Measurements from ENCODE around the gene SLC51B.
"Not testable (repeated sequence)": the region's sequence is repeated elsewhere in the genome, so short reads cannot be mapped to it uniquely, and the experiment has no call there.

Gene SLC51B

DNA sequence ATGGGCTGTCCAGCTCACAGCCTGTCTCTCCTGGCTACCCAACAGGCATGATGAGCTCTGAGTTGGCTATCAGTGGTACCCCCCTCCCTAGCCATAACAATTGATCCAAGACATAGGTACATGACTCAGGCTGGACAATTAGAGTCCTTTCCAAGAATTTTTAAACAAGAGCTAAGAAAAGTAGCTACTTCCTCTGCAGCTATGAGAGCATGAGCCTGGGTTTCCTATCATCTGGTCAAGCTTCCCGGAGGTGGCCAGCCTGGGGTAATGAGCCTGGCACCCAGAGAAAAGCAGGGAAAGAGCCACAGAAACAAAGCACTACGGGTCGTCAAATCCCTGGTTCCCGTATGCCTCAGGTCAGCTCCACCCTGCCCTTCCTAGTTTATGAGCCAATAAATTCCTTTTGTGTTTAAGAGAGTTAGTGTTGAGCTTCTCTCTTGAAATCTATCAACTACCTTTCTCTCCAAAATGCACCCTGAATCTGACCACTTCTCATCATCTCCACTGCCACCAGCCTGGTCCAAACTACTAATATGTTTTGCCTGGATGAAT lies 2.3 kb upstream of the SLC51B start:
- DNase-seq = no peak

DNA sequence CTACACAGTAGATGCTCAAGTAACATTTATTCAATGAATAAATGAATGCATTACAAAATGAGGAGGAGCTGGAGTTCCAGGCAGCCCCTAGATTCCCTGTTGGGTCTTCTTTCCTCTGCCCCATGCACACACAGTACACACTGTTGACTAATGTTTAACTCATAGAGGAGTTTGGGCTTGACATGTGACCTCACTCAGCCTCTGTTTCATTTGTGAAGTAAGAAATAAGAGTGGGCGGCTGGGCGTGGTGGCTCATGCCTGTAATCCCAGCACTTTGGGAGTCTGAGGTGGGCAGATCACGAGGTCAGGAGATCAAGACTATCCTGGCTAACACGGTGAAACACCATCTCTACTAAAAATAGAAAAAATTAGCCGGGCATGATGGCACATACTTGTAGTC lies 969 bp upstream of the SLC51B start:
- not testable (repeated sequence) for DNase-seq

DNA sequence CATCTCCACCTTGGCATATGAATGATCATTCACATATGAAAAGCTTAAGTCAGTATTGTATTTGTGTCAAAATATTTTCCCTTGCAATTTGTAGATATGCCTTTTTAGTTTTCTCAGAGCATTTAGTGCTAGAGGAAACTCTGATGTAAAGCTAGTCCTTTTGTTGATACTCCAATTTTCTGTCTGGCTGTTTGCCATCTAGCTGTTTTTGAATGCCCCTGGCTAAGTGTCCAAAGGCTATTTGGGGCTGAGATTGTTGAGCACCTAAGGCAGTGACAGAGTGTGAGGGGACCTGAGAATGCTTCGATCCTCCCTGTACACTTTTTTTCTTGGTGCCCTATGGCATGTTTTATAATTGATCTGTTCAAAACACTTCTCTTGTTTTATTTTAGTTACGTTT lies 3.1 kb downstream of the SLC51B start:
- DNase-seq = no peak

DNA sequence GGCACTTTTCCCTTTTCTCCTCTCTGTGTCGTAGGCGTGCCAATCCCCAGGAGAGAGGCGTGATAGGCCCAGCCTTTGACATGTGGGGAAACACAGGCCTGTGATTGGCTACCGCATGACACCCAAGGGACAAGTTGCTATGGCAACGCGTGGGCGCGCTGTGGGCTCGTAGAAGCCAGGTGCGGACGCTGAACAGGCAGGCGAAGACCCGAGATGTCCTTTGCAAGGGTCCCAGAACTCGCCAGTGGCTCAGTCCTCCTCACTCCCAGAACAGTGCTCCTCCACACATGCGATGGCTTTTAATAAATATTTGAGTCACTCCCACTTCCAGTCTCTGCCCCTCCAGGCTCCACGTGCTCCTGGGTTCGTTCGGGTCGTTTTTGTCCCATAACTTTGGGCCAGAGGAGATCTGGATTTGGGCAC lies 4.2 kb downstream of the SLC51B start:
- peak; percentile 95 for DNase-seq

DNA sequence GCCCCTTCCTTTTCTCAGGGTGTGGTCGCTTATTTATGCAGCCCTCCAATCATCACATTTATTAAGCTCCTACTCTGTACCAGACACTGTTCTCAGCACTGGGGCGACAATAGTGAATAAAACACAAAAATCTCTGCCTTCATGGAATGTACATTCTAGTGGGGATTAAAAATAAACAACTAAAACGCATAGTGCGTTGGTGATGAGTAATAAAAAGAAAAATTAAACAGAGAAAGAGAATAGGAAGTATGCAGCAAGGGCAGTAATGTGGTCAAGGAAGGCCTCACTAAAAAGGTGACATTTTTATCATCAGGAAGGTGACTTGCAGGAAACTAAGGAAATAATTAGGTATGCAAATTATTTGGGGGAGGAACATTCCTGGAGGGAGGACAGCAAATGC lies 5.1 kb downstream of the SLC51B start:
- no peak for DNase-seq

DNA sequence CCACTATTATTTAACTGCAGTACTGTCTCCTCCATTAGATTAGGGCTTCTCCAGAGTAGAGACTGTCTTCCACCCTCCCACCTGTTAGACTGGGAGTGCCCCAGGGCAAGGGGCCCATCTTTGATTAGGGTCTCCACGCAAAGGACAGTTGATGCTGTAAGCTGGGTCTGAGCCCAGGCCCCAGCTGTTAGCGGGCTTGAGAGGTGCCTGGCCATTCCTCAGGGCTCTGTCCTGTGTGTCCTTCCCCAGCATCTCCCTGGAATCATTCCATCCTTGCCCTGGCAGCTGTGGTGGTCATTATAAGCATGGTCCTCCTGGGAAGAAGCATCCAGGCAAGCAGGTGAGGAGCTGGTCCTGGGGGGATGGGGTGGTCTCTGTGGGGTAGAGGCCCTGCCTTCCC lies 6.1 kb downstream of the SLC51B start:
- no peak for DNase-seq

DNA sequence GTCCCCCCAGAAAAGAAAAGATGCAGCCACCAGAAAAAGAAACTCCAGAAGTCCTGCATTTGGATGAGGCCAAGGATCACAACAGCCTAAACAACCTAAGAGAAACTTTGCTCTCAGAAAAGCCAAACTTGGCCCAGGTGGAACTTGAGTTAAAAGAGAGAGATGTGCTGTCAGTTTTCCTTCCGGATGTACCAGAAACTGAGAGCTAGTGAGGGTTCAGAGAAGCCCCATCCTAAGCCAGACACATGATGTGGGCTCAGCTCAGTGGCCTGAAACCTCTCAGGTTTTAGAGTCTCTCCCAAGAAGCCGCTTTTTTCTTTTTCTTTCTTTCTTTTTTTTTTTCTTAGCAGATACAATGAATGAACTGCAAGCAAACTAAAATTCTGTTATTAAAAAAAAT lies 7.8 kb downstream of the SLC51B start:
- no peak for DNase-seq

DNA sequence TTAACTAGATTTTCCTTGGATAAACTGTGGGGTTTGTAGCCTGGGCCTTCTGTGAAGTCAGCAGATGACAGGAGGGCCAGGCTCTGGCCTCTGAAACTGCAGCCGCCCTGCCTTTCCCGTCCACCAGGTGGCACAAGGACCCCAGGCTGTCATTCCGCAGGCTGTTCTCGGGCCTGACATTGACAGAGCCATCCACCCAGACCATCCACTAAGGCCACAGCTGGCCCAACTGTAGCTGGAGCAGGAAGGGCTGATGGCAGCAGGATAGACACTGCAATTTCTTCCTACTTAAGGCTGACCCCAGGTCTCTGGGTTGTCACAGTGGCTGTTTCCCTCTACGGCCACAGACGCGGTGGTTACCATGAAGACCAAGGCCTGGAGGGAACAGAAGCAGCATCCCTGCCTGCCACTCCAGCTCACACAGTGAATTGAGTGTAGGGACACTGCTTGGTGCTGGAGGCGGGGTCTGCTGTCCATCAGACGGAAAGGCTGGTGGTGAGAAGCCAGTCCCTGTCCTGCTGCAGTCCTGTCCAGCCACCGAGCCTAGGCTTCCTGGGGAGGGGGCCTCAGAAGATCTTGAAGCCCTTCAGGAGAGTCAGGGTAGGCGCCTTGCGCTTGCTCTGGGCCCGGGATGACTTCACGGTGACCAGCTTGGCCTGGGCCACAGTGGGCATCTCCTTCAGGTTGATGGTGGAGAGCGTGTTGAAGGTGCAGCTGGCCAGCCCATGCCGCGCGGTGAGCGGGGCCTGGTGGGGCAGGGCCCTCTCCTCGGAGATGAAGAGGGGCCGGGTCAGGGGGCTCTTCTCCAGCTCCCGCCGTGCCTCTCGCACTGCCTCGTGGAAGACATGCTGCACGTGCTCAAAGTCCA lies 9.4 kb downstream of the SLC51B start:
- DNase-seq = peak; percentile 85

DNA sequence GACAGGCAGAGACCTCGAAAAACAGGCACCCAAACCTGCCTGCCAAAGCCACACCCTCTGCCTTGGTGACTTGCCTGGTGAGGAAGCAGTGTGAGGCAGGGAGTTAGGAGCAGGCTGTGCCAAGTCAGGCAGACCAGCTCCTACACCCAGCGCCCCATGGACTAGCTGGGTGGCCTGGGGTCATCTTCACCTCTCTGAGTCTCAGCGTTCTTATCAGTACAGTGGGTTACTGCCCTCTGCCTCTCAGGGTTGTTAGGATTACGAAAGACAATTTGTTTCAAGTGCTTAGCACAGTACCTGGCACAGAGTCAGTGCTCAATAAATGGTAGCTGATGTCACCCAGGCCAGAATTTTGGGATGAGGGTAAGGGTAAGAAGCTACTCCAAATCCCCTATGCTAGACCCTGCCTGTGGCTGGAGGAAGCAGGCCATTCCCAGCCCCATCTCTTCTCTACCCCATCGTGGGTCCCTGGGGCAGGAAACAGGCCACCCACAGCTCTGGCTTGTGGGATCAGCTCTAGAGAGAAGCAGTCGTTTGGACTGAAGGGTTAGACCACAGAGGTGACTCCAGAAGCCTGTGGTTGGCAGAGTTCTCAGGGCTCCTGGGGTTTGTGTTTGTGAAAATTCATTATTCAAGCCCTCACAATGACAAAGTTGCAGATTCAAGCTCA lies 10.1 kb downstream of the SLC51B start:
- DNase-seq = peak; percentile 34

DNA sequence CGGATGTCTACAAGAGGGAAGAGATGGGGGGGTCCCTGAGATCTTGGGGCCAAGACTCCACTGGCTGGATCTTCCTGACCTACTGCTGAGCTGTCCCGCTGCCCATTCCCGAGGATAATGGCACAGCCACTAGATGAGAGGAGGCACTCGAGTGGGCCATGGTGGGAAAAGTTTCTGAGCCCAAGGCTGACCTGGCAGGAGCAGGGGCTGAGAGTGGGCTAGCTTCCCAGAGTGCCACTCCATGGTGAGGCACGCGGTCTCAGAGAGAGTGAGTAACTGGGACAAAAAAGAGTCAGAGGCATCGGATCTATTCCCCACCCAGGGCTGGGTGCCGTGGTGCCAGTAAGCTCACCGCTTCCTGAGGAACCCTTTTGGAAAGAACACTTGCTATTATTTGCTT lies 10.9 kb downstream of the SLC51B start:
- no peak for DNase-seq

DNA sequence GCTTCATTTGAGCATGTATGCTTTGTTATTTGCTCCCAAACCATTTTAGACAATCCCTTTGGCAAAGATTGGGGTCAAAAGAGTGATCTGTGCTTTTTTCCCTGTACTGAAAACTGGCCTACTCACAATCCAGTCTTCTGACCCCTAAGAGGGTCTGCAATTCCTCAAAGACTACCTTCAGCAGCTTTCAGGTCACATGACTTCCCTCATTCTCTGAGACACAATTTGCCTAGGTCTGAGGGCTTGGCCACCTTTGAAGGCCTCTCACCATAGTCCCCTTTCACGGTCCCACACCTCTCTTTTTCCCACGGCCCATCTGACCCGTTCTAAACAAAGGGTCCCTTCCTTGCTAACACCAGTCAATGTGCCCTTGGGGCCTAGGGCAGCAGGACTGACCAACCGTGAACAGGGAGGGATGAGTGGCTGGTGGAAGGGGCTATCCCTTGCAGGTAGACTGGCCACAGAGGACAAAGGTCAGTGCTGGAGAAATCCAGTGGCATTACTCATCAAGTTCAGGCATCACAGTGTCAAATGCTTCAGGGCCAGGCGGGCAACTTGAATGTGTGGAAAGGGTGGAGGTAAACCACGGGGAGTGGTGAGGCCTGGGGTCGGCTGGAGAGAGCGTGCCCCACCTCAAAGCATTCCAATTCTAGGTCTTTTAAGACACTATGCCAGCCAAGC lies 11.8 kb downstream of the SLC51B start:
- no peak for DNase-seq

DNA sequence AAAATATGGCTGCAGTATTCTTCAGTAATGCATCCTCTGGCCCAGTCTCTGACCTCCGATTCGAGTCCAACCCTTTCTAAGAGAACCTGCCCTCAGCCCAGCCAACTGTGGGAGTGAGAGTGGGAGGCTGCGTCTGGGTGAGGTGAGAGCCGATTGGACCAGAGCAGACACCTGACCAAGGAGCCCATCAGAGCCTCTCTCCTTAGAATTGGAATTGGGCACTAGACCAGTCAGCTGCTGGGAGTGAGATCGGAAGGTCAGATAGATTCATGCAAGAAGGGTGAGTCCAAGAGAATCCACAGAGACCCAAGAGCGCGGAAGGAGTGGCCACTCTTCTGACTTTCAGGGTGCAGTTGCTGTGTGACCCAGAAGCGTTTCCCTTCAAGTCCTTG lies 12.4 kb downstream of the SLC51B start:
- DNase-seq = no peak

DNA sequence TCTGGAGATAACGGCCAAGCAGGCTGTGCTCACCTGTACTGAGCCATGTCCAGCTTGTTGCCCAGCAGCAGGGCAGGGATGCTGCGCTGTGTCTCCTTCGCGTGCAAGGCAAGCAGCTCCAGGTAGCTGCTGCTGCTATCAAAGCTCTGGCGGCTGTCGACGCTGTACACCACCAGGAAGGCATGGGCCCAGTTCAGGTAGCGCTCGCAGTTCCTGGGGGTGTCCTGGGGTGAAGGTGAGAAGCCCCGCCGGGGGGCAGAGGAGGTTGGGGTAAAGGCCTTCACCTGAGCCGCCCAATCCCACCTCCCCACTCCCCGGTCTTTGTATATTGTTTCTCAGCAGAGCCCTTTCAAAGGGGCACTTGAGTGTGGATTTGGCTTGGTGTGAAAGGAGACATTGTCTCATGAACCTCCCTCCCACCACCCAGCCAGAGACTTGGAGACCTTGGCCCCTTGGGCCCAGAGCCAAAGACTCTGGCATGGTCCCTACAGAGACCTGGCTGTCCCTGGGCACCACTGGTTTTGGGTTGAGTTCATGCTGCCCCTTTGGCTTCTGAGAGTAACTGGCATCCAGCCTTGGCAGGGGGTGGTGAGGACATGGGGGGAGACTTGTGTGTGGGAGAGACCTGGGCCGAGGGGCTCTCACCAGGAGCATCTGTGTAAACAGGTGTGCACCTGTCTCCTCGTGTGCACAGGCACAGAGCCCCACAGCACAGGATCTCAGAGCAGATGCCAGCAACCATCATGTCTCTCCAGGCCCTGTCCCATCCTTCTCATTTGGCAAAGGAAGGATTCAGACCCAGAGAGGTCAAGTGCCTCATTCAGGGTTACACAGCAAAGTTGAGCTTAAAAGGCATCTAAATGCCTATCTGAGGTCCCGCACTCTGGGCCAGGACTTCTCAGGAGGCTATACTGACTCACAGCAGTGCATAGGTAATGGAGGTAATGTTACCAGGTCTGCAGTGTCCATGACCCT lies 13.5 kb downstream of the SLC51B start:
- no peak for DNase-seq

DNA sequence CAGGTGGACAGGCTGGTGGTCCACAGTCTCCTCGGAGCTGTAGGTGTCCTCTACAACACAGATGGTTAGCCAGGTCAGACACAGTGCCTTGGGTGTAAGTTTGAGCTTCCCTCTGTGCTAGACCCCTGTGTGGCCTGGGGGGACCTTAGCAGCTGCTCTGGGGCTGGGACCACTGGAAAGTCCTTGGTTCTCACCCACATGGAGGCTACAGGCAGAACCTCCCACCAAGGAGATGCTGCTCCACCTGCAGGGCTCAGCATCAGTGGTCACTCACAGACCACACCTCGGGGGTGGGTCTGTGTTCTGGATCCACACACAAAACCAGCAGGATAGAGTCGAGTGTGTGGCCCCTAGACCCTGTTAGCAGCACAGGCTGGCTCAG lies 14.2 kb downstream of the SLC51B start:
- DNase-seq = no peak

DNA sequence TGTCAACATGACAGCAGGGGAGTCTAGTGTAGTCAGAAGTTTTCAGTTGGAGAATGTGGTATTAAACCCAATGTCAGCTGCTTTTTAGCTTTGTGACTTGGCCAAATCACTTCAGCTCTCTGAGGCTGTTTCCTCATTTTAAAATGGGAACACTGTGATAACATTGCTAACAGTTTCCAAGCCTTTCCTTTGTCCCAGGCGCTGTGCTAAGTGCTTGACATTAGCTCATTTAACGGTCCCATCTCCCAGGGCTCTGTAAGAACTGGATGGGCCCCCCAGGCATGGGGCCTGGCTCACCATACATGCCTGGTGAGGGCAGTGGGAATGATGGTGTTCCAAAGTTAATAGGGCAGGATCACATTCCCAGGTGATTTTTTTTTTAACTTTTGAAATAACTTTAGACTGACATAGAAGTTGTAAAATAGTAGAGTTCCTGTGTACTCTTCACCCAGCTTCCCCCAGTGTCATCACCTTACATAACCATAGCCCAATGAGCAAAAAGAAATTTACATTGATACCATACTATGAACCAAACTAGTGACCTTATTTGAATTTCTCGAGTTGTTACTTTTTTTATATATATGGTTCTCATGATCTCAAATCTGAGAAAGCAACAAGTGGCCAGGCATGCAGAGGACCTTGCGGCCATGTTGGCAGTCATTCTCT lies 14.9 kb downstream of the SLC51B start:
- DNase-seq = no peak

DNA sequence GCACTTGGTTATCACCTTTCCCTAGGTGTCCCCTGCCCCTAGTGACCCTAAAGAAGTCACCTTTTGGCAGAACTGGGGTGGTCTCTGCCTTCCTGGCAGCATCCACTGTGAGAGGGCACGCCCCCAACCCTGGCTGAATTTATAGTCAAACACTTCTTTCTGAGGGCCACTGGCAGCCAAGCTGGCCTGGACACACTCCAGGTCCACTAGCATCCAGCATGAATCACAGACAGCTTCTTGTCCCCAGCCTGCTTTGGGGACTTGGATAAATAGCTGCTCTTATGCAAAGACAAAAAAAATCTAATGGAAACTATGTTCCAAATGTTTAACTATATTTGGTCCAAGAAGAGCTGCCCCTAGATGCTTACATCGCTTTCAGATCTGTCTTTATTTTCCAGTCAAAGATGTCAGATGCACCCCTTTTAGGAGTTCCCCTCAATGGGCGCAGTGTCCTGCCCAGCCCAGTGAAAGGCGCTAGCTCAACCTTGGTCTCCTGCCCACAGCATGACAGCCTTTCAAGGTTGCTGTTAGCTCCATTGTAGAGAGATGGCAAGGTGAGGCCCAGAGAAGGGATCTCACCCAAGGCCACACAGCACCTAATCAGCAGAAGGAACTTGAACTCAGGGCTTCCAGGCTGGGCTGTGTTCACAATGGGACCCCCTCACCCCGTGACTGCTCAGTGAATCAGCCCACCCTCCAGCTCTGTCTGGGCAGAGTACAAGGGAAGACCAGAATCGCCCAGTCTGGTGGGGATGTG lies 15.6 kb downstream of the SLC51B start:
- DNase-seq = no peak

DNA sequence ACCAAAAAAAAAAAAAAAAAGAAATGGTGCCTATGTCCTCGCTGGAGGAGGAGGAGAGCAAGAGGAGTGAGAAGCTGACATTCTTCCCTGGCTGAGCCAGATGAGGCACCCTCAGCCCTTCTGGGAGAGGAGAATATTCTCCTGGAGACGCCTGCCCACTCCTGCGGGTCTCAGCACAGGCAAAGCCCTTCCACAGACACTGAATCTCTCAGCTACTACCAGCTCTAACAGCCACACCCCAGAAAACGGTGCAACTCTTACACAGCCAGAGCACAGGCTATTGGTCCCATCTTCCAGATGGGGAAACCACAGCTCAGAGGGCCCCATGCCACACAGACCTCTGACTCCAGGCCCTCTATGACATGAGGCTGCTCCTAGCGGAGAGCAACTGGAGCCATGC lies 16.9 kb downstream of the SLC51B start:
- no peak for DNase-seq

DNA sequence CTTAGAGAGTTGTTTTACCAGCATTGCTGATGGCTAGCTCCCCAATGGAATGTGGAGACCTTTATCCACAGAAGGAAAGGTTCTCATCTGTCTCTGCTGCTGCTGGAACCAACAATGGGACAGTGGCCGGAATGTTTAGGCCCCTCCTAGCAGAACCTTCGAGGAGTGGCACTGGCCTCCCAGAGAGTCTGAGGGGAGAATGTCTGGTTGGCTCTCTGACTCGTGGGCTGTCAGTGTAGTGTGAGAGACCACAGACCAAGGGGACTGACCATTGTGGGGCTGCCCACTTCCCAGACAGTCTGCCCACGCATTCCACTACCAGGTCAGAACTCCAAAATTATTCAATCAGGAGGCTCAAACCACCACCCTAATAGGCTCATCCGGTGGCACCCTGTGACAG lies 17.5 kb downstream of the SLC51B start:
- no peak for DNase-seq

DNA sequence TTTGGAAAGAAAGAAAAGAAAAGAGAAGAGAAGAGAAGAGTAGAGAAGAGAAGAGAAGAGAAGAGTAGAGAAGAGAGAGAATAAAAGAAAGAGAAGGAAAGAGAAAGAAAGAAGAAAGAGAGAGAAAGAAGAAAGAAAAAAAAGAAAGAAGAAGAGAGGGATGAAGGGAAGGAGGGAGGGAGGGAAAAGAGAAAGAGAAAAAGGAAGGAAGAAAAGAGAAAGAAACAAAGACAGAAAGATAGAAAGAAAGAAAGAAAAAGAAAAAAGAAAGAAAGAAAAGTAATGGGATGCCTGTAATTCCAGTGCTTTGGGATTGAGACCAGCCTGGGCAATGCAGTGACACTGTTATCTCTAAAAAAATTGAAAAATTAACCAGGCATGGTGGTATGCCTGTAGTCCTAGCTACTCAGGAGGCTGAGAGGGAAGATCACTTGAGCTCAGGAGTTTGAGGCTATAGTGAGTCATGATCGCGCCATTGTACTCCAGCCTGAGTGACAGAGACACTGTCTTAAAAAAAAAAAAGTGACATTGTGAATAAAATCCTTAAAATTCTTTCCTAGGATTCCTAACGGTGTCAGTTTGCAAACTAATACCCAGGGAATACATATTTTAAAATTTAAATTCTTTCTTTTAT lies 20.9 kb downstream of the SLC51B start:
- no peak for DNase-seq

DNA sequence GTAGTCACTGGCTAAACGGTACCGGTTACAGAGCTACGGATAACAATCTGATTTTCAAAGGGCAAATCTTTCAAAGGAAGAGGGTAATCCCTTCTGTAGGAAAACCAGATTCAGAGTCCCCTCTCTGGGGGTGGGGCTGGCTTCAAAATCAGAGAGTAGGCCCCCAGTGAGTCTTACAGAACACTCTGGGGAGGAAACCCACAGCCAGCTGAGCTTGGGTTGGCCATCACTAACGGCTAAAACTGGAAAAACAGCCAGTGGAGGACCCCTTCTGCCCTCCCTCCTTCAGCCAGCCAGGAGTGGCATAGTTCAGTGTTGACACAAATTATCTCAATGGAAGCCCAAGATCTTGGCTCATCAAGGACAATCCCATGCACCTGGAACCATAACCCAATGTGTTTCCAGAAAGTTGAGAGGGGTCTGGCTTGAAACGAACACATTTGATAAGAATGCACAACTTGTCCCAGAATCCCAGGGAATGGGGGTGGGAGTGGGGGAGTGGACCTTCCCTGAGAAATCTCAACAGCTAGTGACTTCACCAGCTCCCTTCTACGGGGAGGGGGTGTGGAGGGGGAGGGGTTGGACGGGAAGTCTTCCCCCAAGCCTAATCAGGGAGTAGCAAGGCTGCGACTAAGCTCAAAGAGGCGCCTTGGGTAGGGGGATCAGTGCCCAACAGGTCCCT lies 21.6 kb downstream of the SLC51B start:
- DNase-seq = no peak
